Measurements from ENCODE around the gene ZNF117.
"Not testable (repeated sequence)": the region's sequence is repeated elsewhere in the genome, so short reads cannot be mapped to it uniquely, and the experiment has no call there.

DNA sequence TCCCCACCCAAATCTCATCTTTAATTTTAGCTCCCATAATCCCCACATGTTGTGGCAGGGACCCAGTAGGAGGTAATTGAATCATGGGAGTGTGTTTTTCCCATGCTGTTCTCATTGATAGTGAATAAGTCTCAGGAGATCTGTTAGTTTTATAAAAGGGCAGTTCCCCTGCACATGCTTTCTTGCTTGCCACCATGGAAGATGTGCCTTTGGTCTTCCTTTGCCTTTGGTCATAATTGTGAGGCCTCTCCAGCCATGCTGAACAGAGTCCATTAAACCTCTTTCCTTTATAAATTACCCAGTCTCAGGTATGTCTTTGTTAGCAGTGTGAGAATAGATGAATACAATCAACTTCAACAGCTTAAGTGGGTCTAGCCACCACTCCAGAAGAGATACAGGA is 34.2 kb upstream of the ZNF117 start:
- not testable (repeated sequence) for TF ChIP-seq CTCF, POLR2A, POLR2AphosphoS5 (IDR thresholded peaks at IDR 0.05)
